Erythroblast (primary cell): ENCODE measurements around the gene PCDHA10.
"Not testable (repeated sequence)": the region's sequence is repeated elsewhere in the genome, so short reads cannot be mapped to it uniquely, and the experiment has no call there.

ENCODE experiments used
- GATA1 ChIP-seq: IDR thresholded peaks from 2 replicates; pipeline ENCODE4 v1.6.1; 2011; ENCODE audit warnings: low read depth, mild to moderate bottlenecking, control low read depth, low read length, moderate library complexity
- POLR2A ChIP-seq: IDR thresholded peaks from 2 replicates; pipeline ENCODE4 v1.6.1; 2011; ENCODE audit warnings: mild to moderate bottlenecking, low read length

- not testable (repeated sequence) for TF ChIP-seq POLR2A, GATA1
Observed at GRCh38 chr5:140876541-140877261, 21.0 kb downstream of the PCDHA10 start.
